GM23338 (cell line): ENCODE results near the gene USP43. TPM values are rescaled to one million over a fixed set of nuclear protein-coding genes. Genes with fewer than 3 reads are reported as not detected.
A peak's percentile ranks its signal among the peaks of the same experiment; 100 is the strongest.
"Not testable (repeated sequence)": the region's sequence is repeated elsewhere in the genome, so short reads cannot be mapped to it uniquely, and the experiment has no call there.

Experiments
- ATAC-seq: fragments of 200-7000 bp; cut with Tn5 transposase; 3 replicates; pipeline ENCODE4 v1.9.1; 2020
- DNase-seq: peaks from one replicate; pipeline ENCODE4 v3.0.0-alpha.2; 2015; ENCODE audit warnings: low spot score
- H2AFZ ChIP-seq: fragments of 200-600 bp; sonication (generic); 2 replicates; pipeline ENCODE4 v1.8.0; 2016; ENCODE audit warnings: antibody characterized with exemption, mild to moderate bottlenecking, moderate library complexity
- H3F3A ChIP-seq: fragments of 200-600 bp; sonication (generic); replicated peaks from 2 replicates; pipeline ENCODE4 v1.8.0; 2017; ENCODE audit warnings: antibody characterized with exemption, mixed run types, low read depth
- H3K27ac ChIP-seq: fragments of 200-600 bp; sonication (generic); 2 replicates; pipeline ENCODE4 v1.6.1; 2016; ENCODE audit warnings: low read depth
- H3K27me3 ChIP-seq: fragments of 200-600 bp; sonication (generic); 2 replicates; pipeline ENCODE4 v1.8.0; 2016; ENCODE audit warnings: mild to moderate bottlenecking, mixed run types, moderate library complexity; ENCODE audit not compliant: insufficient read depth
- H3K36me3 ChIP-seq: fragments of 200-600 bp; sonication (generic); 2 replicates; pipeline ENCODE4 v1.8.0; 2016; ENCODE audit warnings: mild to moderate bottlenecking; ENCODE audit not compliant: insufficient read depth
- H3K4me1 ChIP-seq: fragments of 200-600 bp; sonication (generic); 2 replicates; pipeline ENCODE4 v1.8.0; 2016; ENCODE audit warnings: mild to moderate bottlenecking, moderate library complexity; ENCODE audit not compliant: insufficient read depth
- H3K4me2 ChIP-seq: fragments of 200-600 bp; sonication (generic); 2 replicates; pipeline ENCODE4 v1.7.1; 2017; ENCODE audit warnings: mixed run types
- H3K4me3 ChIP-seq: fragments of 200-600 bp; sonication (generic); 2 replicates; pipeline ENCODE4 v1.6.1; 2016; ENCODE audit warnings: mixed run types
- H3K79me2 ChIP-seq: fragments of 200-600 bp; sonication (generic); replicated peaks from 2 replicates; pipeline ENCODE4 v1.8.0; 2017; ENCODE audit warnings: mild to moderate bottlenecking; ENCODE audit not compliant: insufficient read depth
- H3K9me2 ChIP-seq: fragments of 200-600 bp; sonication (generic); 2 replicates; pipeline ENCODE4 v1.8.0; 2017; ENCODE audit not compliant: insufficient read depth
- H4K20me1 ChIP-seq: fragments of 200-600 bp; sonication (generic); replicated peaks from 2 replicates; pipeline ENCODE4 v1.8.0; 2017; ENCODE audit warnings: mild to moderate bottlenecking; ENCODE audit not compliant: insufficient read depth
- H3K27ac Mint-ChIP-seq: 2 replicates; pipeline ENCODE4 v1.8.0; 2020; ENCODE audit warnings: inconsistent platforms, mild to moderate bottlenecking, moderate library complexity, mixed read lengths
- H3K27me3 Mint-ChIP-seq: 3 replicates; pipeline ENCODE4 v1.8.0; 2022; ENCODE audit warnings: low read depth, mild to moderate bottlenecking, moderate library complexity, mixed read lengths, inconsistent platforms; ENCODE audit not compliant: insufficient read depth, poor library complexity
- H3K36me3 Mint-ChIP-seq: 3 replicates; pipeline ENCODE4 v1.8.0; 2021; ENCODE audit warnings: low read depth, mild to moderate bottlenecking, inconsistent platforms, moderate library complexity, mixed read lengths
- H3K4me1 Mint-ChIP-seq: 3 replicates; pipeline ENCODE4 v1.8.0; 2020; ENCODE audit warnings: mild to moderate bottlenecking, inconsistent platforms, mixed read lengths
- H3K4me3 Mint-ChIP-seq: 3 replicates; pipeline ENCODE4 v1.8.0; 2021; ENCODE audit warnings: moderate library complexity, mild to moderate bottlenecking, inconsistent platforms, mixed read lengths
- H3K9me3 Mint-ChIP-seq: 3 replicates; pipeline ENCODE4 v1.8.0; 2020; ENCODE audit warnings: moderate library complexity, mild to moderate bottlenecking, inconsistent platforms, mixed read lengths
- EZH2 ChIP-seq: fragments of 200-600 bp; sonication (generic); IDR thresholded peaks from one replicate; pipeline ENCODE4 v1.8.0; 2017; ENCODE audit warnings: antibody characterized with exemption, mild to moderate bottlenecking, low read depth; ENCODE audit not compliant: unreplicated experiment
- EZH2phosphoT487 ChIP-seq: fragments of 200-600 bp; sonication (generic); IDR thresholded peaks from one replicate; pipeline ENCODE4 v1.8.1; 2018; ENCODE audit warnings: antibody characterized with exemption; ENCODE audit not compliant: unreplicated experiment
- NANOG ChIP-seq: IDR thresholded peaks from 2 replicates; pipeline ENCODE4 v1.6.1; 2016; ENCODE audit warnings: antibody characterized with exemption, borderline replicate concordance
- POLR2AphosphoS5 ChIP-seq: IDR thresholded peaks from 2 replicates; pipeline ENCODE4 v1.6.1; 2016; ENCODE audit warnings: antibody characterized with exemption, low read depth
- REST ChIP-seq: IDR thresholded peaks from one replicate; pipeline ENCODE4 v1.6.1; 2018; ENCODE audit warnings: antibody characterized with exemption; ENCODE audit not compliant: unreplicated experiment
- ZNF114 ChIP-seq: fragments of 250-450 bp; sonication (Bioruptor Pico); IDR thresholded peaks from 2 replicates; pipeline ENCODE4 v1.5.0; 2020; ENCODE audit warnings: mild to moderate bottlenecking, moderate library complexity
- polyA plus RNA-seq: library from polyadenylated mRNA; unstranded; fragments of >200 nt; fragmentation: Nextera tagmentation; extraction: Ambion mirVana; gene quantifications from 2 replicates; pipeline ENCODE4 v1.2.1, GENCODE V29; 2016
- total RNA-seq: library from RNA; depleted of rRNA; stranded (reverse); fragments of >200 nt; shearing (Covaris generic); gene quantifications from 2 replicates; pipeline ENCODE4 v1.2.3, GENCODE V29; 2014
- TF ChIP-seq, protein P1 (sequence below): fragments of 250-450 bp; sonication (Bioruptor Pico); IDR thresholded peaks from 2 replicates; pipeline ENCODE4 v1.5.0; 2020; ENCODE audit warnings: mild to moderate bottlenecking, moderate library complexity

Gene USP43
- total and polyA plus RNA-seq, 2 experiments from 2014 or later, result 5.7 to 12.5 TPM

DNA sequence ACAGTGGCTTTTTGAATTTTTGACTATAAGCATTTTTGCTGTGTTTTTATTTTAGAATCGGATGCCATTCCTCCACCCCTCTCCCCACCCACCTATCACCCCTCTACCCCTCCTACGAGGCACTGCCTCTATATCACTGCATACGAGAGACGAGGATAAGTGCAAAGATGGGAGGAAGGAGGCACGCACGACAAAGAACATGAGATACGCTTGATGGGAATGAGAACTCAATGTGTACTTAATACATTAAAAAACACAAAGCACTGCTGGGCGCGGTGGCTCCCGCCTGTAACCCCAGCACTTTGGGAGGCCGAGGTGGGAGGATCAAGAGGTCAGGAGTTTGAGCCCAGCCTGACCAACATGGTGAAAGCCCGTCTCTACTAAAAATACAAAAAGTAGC lies 8.8 kb upstream of the USP43 start:
- Histone ChIP-seq H2AFZ (no peak overlapping the region), H3F3A (0 out of 2 replicates have a peak, but pooled peaks cover under 1% of the 10 kb centered on the region), H3K27me3 (no peaks in the 10 kb centered on the region), H4K20me1 (no peaks in the 10 kb centered on the region), H3K9me2 (no peaks in the 10 kb centered on the region), H3K36me3 (no peaks in the 10 kb centered on the region), H3K4me1 (peaks cover 5% of the 10 kb centered on the region; the same call in 1 of the 2 replicates), H3K4me2 (no peak overlapping the region), H3K4me3 (no peak overlapping the region), H3K27ac (no peak overlapping the region), H3K79me2 (no peaks in the 10 kb centered on the region)
- Mint-ChIP-seq H3K27ac (no peak overlapping the region), H3K27me3 (no peaks in the 10 kb centered on the region), H3K4me3 (no peak overlapping the region), H3K36me3 (no peaks in the 10 kb centered on the region; the same call in 2 of the 3 replicates), H3K4me1 (peaks cover 5% of the 10 kb centered on the region), H3K9me3 (no peaks in the 10 kb centered on the region; the same call in 2 of the 3 replicates)
- ATAC-seq (no peak), DNase-seq (no peak)
- TF ChIP-seq EZH2, result no peak

- peaks cover 19% of the 10 kb centered on the region for H3K4me1 Mint-ChIP-seq
- not testable (repeated sequence) for H3K4me3 Mint-ChIP-seq, H3K4me2 ChIP-seq, H4K20me1 ChIP-seq, H3K36me3 Mint-ChIP-seq, H3K36me3 ChIP-seq, ATAC-seq, H3K27me3 Mint-ChIP-seq, H3K27ac Mint-ChIP-seq, H3K27ac ChIP-seq, H3K9me2 ChIP-seq, H3K79me2 ChIP-seq, H3K4me3 ChIP-seq, DNase-seq, H3F3A ChIP-seq, H3K27me3 ChIP-seq, H2AFZ ChIP-seq, H3K9me3 Mint-ChIP-seq
- peaks cover 12% of the 10 kb centered on the region for H3K4me1 ChIP-seq
These were observed 4.9 kb upstream of the USP43 start for GRCh38 chr17:9640388-9640787.

DNA sequence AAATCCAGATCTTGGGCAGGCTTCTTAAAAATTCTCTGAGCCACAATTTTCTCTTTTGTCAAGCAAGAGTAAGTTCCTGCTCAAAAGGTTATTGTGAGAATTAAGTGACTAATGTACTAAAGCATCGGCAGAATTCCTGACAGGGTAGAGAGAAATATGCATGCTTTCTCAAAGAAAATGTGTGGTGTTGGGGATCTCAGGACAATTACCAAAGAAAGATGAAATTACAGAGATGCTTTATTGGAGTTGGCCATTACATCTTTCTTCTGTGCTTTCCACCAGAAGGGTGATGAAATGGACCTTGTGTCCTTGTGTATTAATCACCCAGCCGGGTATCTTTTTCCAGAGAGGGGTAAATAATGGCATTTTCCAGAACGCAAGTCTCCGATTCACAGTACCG lies 1.7 kb upstream of the USP43 start:
- peaks cover 19% of the 10 kb centered on the region for H3K27me3 Mint-ChIP-seq
- no peaks in the 10 kb centered on the region; the same call in 1 of the 2 replicates for H4K20me1 ChIP-seq
- peaks cover 4% of the 10 kb centered on the region; the same call in 1 of the 3 replicates for H3K36me3 Mint-ChIP-seq
- peaks cover 33% of the 10 kb centered on the region for H3K4me1 Mint-ChIP-seq
- 0 out of 2 replicates have a peak overlapping the region, but pooled peaks have one; percentile 97 for H3K4me3 ChIP-seq
- H3K27ac Mint-ChIP-seq, result no peak overlapping the region
- H3K4me1 ChIP-seq, result peaks cover 13% of the 10 kb centered on the region
- H3F3A ChIP-seq, result 0 out of 2 replicates have a peak, but pooled peaks cover 4% of the 10 kb centered on the region
- H3K4me3 Mint-ChIP-seq, result no peak overlapping the region
- no peaks in the 10 kb centered on the region for H3K9me2 ChIP-seq
- no peak overlapping the region for H3K27ac ChIP-seq
- H3K9me3 Mint-ChIP-seq, result no peaks in the 10 kb centered on the region; the same call in 2 of the 3 replicates
- peaks cover 16% of the 10 kb centered on the region for H3K79me2 ChIP-seq
- H3K27me3 ChIP-seq, result peaks cover 14% of the 10 kb centered on the region
- ATAC-seq, result no peak
- no peak overlapping the region for H2AFZ ChIP-seq
- DNase-seq, result no peak
- peak overlapping the region; percentile 38; the same call in 1 of the 2 replicates for H3K4me2 ChIP-seq
- no peaks in the 10 kb centered on the region for H3K36me3 ChIP-seq
- no peak for TF ChIP-seq REST
- TF ChIP-seq ZNF114, result no peak
- no peak for TF ChIP-seq POLR2AphosphoS5
- no peak for TF ChIP-seq EZH2phosphoT487
- no peak for TF ChIP-seq EZH2
- TF ChIP-seq, protein P1, sequence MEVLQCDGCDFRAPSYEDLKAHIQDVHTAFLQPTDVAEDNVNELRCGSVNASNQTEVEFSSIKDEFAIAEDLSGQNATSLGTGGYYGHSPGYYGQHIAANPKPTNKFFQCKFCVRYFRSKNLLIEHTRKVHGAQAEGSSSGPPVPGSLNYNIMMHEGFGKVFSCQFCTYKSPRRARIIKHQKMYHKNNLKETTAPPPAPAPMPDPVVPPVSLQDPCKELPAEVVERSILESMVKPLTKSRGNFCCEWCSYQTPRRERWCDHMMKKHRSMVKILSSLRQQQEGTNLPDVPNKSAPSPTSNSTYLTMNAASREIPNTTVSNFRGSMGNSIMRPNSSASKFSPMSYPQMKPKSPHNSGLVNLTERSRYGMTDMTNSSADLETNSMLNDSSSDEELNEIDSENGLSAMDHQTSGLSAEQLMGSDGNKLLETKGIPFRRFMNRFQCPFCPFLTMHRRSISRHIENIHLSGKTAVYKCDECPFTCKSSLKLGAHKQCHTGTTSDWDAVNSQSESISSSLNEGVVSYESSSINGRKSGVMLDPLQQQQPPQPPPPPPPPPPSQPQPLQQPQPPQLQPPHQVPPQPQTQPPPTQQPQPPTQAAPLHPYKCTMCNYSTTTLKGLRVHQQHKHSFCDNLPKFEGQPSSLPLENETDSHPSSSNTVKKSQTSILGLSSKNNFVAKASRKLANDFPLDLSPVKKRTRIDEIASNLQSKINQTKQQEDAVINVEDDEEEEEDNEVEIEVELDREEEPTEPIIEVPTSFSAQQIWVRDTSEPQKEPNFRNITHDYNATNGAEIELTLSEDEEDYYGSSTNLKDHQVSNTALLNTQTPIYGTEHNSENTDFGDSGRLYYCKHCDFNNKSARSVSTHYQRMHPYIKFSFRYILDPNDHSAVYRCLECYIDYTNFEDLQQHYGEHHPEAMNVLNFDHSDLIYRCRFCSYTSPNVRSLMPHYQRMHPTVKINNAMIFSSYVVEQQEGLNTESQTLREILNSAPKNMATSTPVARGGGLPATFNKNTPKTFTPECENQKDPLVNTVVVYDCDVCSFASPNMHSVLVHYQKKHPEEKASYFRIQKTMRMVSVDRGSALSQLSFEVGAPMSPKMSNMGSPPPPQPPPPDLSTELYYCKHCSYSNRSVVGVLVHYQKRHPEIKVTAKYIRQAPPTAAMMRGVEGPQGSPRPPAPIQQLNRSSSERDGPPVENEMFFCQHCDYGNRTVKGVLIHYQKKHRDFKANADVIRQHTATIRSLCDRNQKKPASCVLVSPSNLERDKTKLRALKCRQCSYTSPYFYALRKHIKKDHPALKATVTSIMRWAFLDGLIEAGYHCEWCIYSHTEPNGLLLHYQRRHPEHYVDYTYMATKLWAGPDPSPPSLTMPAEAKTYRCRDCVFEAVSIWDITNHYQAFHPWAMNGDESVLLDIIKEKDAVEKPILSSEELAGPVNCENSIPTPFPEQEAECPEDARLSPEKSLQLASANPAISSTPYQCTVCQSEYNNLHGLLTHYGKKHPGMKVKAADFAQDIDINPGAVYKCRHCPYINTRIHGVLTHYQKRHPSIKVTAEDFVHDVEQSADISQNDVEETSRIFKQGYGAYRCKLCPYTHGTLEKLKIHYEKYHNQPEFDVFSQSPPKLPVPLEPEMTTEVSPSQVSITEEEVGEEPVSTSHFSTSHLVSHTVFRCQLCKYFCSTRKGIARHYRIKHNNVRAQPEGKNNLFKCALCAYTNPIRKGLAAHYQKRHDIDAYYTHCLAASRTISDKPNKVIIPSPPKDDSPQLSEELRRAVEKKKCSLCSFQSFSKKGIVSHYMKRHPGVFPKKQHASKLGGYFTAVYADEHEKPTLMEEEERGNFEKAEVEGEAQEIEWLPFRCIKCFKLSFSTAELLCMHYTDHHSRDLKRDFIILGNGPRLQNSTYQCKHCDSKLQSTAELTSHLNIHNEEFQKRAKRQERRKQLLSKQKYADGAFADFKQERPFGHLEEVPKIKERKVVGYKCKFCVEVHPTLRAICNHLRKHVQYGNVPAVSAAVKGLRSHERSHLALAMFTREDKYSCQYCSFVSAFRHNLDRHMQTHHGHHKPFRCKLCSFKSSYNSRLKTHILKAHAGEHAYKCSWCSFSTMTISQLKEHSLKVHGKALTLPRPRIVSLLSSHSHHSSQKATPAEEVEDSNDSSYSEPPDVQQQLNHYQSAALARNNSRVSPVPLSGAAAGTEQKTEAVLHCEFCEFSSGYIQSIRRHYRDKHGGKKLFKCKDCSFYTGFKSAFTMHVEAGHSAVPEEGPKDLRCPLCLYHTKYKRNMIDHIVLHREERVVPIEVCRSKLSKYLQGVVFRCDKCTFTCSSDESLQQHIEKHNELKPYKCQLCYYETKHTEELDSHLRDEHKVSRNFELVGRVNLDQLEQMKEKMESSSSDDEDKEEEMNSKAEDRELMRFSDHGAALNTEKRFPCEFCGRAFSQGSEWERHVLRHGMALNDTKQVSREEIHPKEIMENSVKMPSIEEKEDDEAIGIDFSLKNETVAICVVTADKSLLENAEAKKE (CRISPR knock-in tag), result no peak
- TF ChIP-seq NANOG, result no peak
